Stomach (tissue), 4 donors: ENCODE results near the gene EFR3B.

ENCODE experiments used
- POLR2A ChIP-seq, 4 donors: fragments of 450-650 bp; IDR thresholded peaks; one replicate each; pipeline ENCODE4 v1.6.1; 2016; ENCODE audit warnings: antibody characterized with exemption in 4 of 4, control low read depth in 2 of 4, mild to moderate bottlenecking in 1 of 4, moderate library complexity in 1 of 4
- POLR2AphosphoS5 ChIP-seq, 3 donors: sonication (generic); formaldehyde crosslinking; IDR thresholded peaks; one replicate each; pipeline ENCODE4 v1.6.1; 2016; ENCODE audit warnings: antibody characterized with exemption in 3 of 3
- TF ChIP-seq, protein P1 (sequence below), 7 experiments: fragments of 450-650 bp in 4 of 7; fragments of 200-600 bp in 3 of 7; sonication (generic) in 3 of 7; IDR thresholded peaks; one replicate each; pipeline ENCODE4 v1.5.1; 2016 to 2019; ENCODE audit warnings: antibody characterized with exemption in 7 of 7, control low read depth in 2 of 7, mild to moderate bottlenecking in 1 of 7

- TF ChIP-seq, protein P1, sequence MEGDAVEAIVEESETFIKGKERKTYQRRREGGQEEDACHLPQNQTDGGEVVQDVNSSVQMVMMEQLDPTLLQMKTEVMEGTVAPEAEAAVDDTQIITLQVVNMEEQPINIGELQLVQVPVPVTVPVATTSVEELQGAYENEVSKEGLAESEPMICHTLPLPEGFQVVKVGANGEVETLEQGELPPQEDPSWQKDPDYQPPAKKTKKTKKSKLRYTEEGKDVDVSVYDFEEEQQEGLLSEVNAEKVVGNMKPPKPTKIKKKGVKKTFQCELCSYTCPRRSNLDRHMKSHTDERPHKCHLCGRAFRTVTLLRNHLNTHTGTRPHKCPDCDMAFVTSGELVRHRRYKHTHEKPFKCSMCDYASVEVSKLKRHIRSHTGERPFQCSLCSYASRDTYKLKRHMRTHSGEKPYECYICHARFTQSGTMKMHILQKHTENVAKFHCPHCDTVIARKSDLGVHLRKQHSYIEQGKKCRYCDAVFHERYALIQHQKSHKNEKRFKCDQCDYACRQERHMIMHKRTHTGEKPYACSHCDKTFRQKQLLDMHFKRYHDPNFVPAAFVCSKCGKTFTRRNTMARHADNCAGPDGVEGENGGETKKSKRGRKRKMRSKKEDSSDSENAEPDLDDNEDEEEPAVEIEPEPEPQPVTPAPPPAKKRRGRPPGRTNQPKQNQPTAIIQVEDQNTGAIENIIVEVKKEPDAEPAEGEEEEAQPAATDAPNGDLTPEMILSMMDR (IDR thresholded peaks at IDR 0.05), result no peak
- no peak for TF ChIP-seq POLR2A (IDR thresholded peaks at IDR 0.05)
- no peak for TF ChIP-seq POLR2AphosphoS5 (IDR thresholded peaks at IDR 0.05)
These were observed 12.8 kb downstream of the EFR3B start for GRCh38 chr2:25054720-25055119.
